Fibroblast of the aortic adventitia (primary cell): ENCODE results near the gene ZKSCAN8. TPM values are rescaled to one million over a fixed set of nuclear protein-coding genes. Genes with fewer than 3 reads are reported as not detected.

Experiments used
- DNase-seq: peaks from one replicate; pipeline ENCODE4 v3.0.0-alpha.2; 2010; ENCODE audit warnings: low read depth
- H3K4me3 ChIP-seq: 2 replicates; pipeline ENCODE4 v1.5.1; 2011; ENCODE audit warnings: low read depth, mild to moderate bottlenecking, control low read depth, low read length, moderate library complexity
- total RNA-seq: library from RNA; depleted of rRNA; stranded (reverse); fragments of >200 nt; gene quantifications from 2 replicates; pipeline ENCODE4 v1.2.3, GENCODE V29; 2012; ENCODE audit warnings: low replicate concordance
- TF ChIP-seq, protein P1 (sequence below): IDR thresholded peaks from 2 replicates; pipeline ENCODE4 v1.5.1; 2011; ENCODE audit warnings: mild to moderate bottlenecking, low read length, control low read depth, inconsistent platforms; ENCODE audit not compliant: insufficient read depth

The ZKSCAN8 gene
- total RNA-seq, 1 donor = 21.2 TPM

DNA sequence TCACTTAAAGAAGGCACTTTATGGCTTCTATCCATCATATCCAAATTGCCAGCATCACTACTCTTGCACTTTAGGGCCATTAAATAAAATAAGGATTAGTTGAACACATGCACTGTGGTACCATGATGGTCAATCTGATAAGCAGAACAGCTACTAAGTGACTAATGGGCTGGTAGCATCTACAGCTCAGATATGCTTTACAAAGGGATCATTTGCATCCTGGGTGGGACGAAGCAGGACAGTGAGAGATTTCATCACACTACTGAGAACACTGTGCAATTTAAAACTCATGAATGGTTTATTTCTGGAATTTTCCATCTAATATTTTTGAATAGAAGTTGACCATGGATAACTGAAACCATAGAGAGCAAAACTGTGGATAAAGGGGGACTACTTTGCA lies 58.3 kb downstream of the ZKSCAN8 start:
- H3K4me3 ChIP-seq = no peak overlapping the region
- DNase-seq = no peak
- TF ChIP-seq, protein P1, sequence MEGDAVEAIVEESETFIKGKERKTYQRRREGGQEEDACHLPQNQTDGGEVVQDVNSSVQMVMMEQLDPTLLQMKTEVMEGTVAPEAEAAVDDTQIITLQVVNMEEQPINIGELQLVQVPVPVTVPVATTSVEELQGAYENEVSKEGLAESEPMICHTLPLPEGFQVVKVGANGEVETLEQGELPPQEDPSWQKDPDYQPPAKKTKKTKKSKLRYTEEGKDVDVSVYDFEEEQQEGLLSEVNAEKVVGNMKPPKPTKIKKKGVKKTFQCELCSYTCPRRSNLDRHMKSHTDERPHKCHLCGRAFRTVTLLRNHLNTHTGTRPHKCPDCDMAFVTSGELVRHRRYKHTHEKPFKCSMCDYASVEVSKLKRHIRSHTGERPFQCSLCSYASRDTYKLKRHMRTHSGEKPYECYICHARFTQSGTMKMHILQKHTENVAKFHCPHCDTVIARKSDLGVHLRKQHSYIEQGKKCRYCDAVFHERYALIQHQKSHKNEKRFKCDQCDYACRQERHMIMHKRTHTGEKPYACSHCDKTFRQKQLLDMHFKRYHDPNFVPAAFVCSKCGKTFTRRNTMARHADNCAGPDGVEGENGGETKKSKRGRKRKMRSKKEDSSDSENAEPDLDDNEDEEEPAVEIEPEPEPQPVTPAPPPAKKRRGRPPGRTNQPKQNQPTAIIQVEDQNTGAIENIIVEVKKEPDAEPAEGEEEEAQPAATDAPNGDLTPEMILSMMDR = no peak

DNA sequence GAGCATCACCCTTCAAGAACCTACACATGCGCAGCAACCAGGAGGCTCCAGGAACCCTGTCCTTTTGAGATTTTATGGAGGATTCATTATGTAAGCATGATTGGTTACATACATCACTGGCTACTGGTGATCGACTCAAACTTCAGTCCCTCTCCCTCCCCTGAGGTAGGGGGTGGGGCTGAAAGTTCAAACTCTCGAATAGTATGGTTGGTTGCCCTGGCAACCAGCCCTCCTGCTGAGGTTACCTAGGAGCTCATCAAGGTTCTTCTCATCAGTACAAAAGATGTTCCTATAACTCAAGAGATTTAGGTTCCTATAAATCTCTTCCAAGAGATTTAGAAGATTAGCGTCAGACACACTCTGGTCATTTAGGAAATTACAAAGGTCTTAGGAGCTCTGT lies 61.5 kb downstream of the ZKSCAN8 start:
- H3K4me3 ChIP-seq = no peak overlapping the region
- no peak for DNase-seq
- TF ChIP-seq, protein P1 = no peak

DNA sequence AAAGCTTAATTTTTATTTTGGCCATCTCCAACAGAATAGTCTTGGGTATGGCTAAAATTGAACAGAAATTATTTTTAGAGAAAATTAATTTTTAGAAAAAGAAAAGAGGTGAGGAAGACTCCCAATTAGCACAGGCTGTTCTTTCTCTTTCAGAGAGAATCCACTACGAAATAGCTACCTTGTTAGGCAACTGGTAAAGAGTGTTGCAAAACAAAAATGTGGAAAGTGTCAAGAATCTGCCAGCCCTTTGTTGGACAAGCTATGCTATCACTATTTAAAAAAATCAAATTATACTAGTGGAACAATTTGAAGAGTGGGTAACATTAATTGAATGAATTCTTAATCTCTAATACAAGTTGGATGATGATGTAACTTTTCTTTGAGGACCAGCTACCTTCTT lies 64.2 kb downstream of the ZKSCAN8 start:
- TF ChIP-seq, protein P1 = no peak
- no peak overlapping the region for H3K4me3 ChIP-seq
- no peak for DNase-seq

DNA sequence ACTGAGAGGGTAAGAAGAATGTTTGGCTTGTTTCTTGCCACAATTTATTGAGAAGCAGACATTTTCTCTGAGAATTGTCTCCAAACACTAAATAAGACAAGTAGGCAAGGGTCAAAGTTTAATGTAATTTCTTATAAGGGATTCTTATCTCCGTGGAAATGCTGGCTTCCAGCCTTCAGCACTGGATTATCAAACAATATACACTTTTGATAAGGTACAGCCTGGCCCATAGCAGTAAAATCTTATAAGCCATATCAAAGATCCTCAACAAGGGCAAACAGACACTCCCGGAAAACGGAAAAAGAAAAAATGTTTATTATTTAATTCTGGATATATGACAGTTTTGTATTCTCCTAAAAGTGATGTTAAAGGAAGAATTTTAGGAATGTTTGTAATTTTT lies 64.8 kb downstream of the ZKSCAN8 start:
- H3K4me3 ChIP-seq = no peak overlapping the region
- no peak for DNase-seq
- TF ChIP-seq, protein P1 = no peak

DNA sequence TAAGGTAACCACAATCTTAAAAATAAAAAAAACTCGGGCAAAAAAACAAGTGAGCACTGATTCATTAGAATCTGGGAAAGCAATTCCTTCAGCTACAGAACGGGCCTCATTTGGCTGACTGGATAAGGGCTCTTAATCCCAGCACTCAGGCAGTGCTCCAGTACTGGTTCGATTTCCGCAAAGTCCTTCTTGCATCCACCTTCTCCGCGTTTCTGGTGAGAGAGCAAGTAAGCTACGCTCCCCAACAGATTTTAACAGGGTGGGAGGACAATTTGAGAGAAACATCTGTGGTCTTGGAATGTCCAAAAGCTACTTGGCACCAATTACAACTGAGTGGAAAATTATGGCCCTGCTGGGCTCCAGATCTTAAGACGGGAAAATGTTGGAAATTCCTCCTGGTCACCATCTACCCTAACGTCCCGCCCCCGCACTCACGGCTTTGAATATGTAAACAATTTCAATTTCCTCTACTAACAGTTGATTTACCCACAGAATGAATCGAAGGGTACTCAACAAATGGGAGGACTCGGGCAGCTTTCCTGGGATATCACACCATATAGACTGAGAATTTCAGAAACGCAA lies 65.3 kb downstream of the ZKSCAN8 start:
- peak overlapping the region; percentile 61 for H3K4me3 ChIP-seq

DNA sequence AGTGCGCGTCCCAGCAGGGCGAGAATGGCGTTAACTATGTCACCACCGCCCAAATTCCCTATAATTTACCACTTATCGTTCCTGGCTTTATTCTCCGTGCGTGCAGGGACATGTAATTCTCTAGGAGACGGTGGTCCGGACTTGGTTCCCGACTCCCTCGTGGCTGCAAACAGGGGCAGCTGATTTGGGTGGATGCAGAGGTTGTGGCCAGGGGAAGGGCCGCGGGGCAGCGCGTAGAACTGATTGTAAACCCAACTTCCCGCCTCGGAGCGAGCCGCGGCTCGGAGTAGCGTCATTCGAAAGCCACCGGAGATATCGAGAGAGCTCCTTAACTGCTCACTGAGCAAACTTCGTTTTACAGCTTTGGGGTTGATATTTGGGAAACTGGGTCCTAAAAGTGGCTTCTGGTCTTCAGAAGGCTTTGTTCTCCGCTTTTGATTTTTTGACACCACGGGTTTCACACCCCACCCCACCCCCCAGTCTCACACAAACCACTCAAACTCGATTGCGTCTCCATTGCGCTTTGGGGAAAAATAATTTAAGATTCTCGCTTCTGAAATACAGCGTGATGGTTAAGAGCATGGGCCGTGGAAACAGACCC lies 65.9 kb downstream of the ZKSCAN8 start:
- H3K4me3 ChIP-seq = peak overlapping the region; percentile 61
- DNase-seq = no peak
- TF ChIP-seq, protein P1 = no peak

More for the DNA sequence above, 65.3 kb downstream of the ZKSCAN8 start:
- no peak for DNase-seq
- TF ChIP-seq, protein P1 = no peak
